ENCODE results near the gene UBE2D2. TPM values are rescaled to one million over a fixed set of nuclear protein-coding genes. Genes with fewer than 3 reads are reported as not detected.

The UBE2D2 gene
- total and polyA plus RNA-seq, 2 experiments from 2014 or later: 120 to 172 TPM

- TF ChIP-seq ZNF462 (CRISPR knock-in tag; IDR thresholded peaks at IDR 0.05) (no peak), STAT1 (IDR thresholded peaks at IDR 0.05; ENCODE audit: unreplicated experiment) (no peak), NANOG (IDR thresholded peaks at IDR 0.05; ENCODE audit: borderline replicate concordance) (no peak)
Measured at GRCh38 chr5:139588962-139589361, 27.8 kb downstream of the UBE2D2 start (continued).

- peaks cover 16% of the 10 kb centered on the region for H3K4me1 ChIP-seq (ENCODE audit: insufficient read depth)
- 0 out of 3 replicates have a peak overlapping the region, but pooled peaks have one; percentile 2 for H3K4me3 Mint-ChIP-seq
- H3K36me3 ChIP-seq (ENCODE audit: insufficient read depth): no peaks in the 10 kb centered on the region
- H4K20me1 ChIP-seq (replicated peaks; ENCODE audit: insufficient read depth): peaks cover 58% of the 10 kb centered on the region
- peaks cover 36% of the 10 kb centered on the region for H3K36me3 Mint-ChIP-seq (ENCODE audit: low read depth)
- H3K27me3 ChIP-seq (ENCODE audit: insufficient read depth): no peaks in the 10 kb centered on the region
- peak overlapping the region; percentile 67 for H3K4me2 ChIP-seq
- peaks cover 14% of the 10 kb centered on the region for H3K4me1 Mint-ChIP-seq
- ATAC-seq: peak; percentile 30
- peak overlapping the region; percentile 79 for H3K27ac ChIP-seq (ENCODE audit: low read depth)
- 0 out of 2 replicates have a peak overlapping the region, but pooled peaks have one; percentile 5 for H3K27ac Mint-ChIP-seq
- H3F3A ChIP-seq (replicated peaks; ENCODE audit: low read depth): peaks cover 11% of the 10 kb centered on the region; the same call in 1 of the 2 replicates
- peaks cover 100% of the 10 kb centered on the region for H3K79me2 ChIP-seq (replicated peaks; ENCODE audit: insufficient read depth)
- no peaks in the 10 kb centered on the region; the same call in 2 of the 3 replicates for H3K9me3 Mint-ChIP-seq
- DNase-seq (ENCODE audit: low spot score): no peak
- no peak overlapping the region for H2AFZ ChIP-seq
- no peaks in the 10 kb centered on the region for H3K9me2 ChIP-seq (ENCODE audit: insufficient read depth)
- no peak overlapping the region; the same call in 1 of the 2 replicates for H3K4me3 ChIP-seq
- peaks cover 5% of the 10 kb centered on the region for H3K27me3 Mint-ChIP-seq (ENCODE audit: insufficient read depth, low read depth, poor library complexity)
- TF ChIP-seq ZNF114 (CRISPR knock-in tag; IDR thresholded peaks at IDR 0.05) (no peak), EZH2phosphoT487 (IDR thresholded peaks at IDR 0.05; ENCODE audit: unreplicated experiment) (no peak), POLR2AphosphoS5 (IDR thresholded peaks at IDR 0.05; ENCODE audit: low read depth) (no peak), ZNF462 (CRISPR knock-in tag; IDR thresholded peaks at IDR 0.05) (no peak)
Measured at GRCh38 chr5:139592289-139592688, 31.1 kb downstream of the UBE2D2 start.
